22Rv1 (cell line): ENCODE data around the gene HRC.

Experiments
- H3K27ac ChIP-seq: fragments of 450-650 bp; 2 replicates; pipeline ENCODE4 v1.5.1; 2017
- ZFX ChIP-seq: fragments of 450-650 bp; IDR thresholded peaks from 2 replicates; pipeline ENCODE4 v1.6.1; 2017; ENCODE audit warnings: antibody characterized with exemption, borderline replicate concordance
- TF ChIP-seq, protein P1 (sequence below): fragments of 450-650 bp; IDR thresholded peaks from 2 replicates; pipeline ENCODE4 v1.5.1; 2017; ENCODE audit warnings: mild to moderate bottlenecking

Gene HRC

DNA sequence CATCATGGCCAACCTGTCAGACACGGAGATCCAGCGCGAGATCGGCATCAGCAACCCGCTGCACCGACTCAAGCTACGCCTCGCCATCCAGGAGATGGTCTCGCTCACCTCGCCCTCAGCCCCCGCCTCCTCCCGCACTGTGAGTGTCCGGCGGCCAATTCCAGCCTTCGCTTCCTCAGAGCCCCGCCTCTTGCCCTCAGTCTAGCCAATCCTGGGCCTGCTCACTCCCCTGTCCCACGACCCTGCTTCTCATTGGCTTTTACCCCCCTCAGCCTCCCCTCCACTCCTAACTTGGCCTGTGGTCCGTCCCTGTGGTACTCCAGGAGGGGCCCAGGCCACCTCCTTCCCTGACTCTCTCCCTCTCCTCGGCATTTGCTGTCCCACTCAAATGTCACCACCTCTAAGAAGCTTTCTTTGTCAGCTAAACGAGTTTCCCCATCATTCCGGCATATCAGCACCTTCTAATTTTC is 12.3 kb downstream of the HRC start:
- peak overlapping the region; percentile 100 for H3K27ac ChIP-seq
- TF ChIP-seq, protein P1, sequence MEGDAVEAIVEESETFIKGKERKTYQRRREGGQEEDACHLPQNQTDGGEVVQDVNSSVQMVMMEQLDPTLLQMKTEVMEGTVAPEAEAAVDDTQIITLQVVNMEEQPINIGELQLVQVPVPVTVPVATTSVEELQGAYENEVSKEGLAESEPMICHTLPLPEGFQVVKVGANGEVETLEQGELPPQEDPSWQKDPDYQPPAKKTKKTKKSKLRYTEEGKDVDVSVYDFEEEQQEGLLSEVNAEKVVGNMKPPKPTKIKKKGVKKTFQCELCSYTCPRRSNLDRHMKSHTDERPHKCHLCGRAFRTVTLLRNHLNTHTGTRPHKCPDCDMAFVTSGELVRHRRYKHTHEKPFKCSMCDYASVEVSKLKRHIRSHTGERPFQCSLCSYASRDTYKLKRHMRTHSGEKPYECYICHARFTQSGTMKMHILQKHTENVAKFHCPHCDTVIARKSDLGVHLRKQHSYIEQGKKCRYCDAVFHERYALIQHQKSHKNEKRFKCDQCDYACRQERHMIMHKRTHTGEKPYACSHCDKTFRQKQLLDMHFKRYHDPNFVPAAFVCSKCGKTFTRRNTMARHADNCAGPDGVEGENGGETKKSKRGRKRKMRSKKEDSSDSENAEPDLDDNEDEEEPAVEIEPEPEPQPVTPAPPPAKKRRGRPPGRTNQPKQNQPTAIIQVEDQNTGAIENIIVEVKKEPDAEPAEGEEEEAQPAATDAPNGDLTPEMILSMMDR: no peak
- TF ChIP-seq ZFX: no peak

- H3K27ac ChIP-seq: peak overlapping the region; percentile 100
- TF ChIP-seq, protein P1: no peak
- TF ChIP-seq ZFX: no peak
Observed at GRCh38 chr19:49141352-49141751, 13.8 kb downstream of the HRC start.

GRCh38 chr19:49140951-49141350 is 14.2 kb downstream of the HRC start:
- TF ChIP-seq ZFX: no peak
- TF ChIP-seq, protein P1: no peak
- peak overlapping the region; percentile 100 for H3K27ac ChIP-seq

GRCh38 chr19:49136771-49137171 is 18.4 kb downstream of the HRC start:
- H3K27ac ChIP-seq: peak overlapping the region; percentile 84
- TF ChIP-seq ZFX: no peak
- TF ChIP-seq, protein P1: no peak

- no peak for TF ChIP-seq ZFX
- TF ChIP-seq, protein P1: no peak
- H3K27ac ChIP-seq: peak overlapping the region; percentile 84
Observed at GRCh38 chr19:49135686-49136085, 19.5 kb downstream of the HRC start.

- TF ChIP-seq ZFX: no peak
- TF ChIP-seq, protein P1: no peak
- H3K27ac ChIP-seq: peak overlapping the region; percentile 84
Observed at GRCh38 chr19:49133621-49134454, 21.4 kb downstream of the HRC start.

GRCh38 chr19:49132974-49133609 is 22.1 kb downstream of the HRC start:
- no peak for TF ChIP-seq ZFX
- TF ChIP-seq, protein P1: no peak

More at GRCh38 chr19:49132974-49133609, 22.1 kb downstream of the HRC start:
- H3K27ac ChIP-seq: peak overlapping the region; percentile 84
